Stimulated activated CD8-positive, alpha-beta memory T cell treated with anti-CD3 and anti-CD28 coated beads, Interleukin-7, amount 100 ng/mL, for 48 hours (primary cell): ENCODE measurements around the gene MICALL2.

Source experiments
- DNase-seq, 2 donors: peaks; one replicate each; pipeline ENCODE4 v3.0.0-alpha.2; 2020; ENCODE audit warnings: low read depth in 1 of 2; ENCODE audit errors: extremely low read depth in 1 of 2

MICALL2 gene

GRCh38 chr7:1493571-1493970, 34.3 kb upstream of the MICALL2 start:
- DNase-seq = no peak

GRCh38 chr7:1493129-1493528, 33.9 kb upstream of the MICALL2 start:
- no peak for DNase-seq

GRCh38 chr7:1492640-1493039, 33.4 kb upstream of the MICALL2 start:
- no peak for DNase-seq

GRCh38 chr7:1492221-1492620, 33.0 kb upstream of the MICALL2 start:
- DNase-seq = no peak

GRCh38 chr7:1490837-1491236, 31.6 kb upstream of the MICALL2 start:
- no peak for DNase-seq

- no peak for DNase-seq
Measured at GRCh38 chr7:1489336-1489735, 30.1 kb upstream of the MICALL2 start.

- DNase-seq = no peak
Measured at GRCh38 chr7:1488016-1488415, 28.7 kb upstream of the MICALL2 start.

- DNase-seq = no peak
Measured at GRCh38 chr7:1487466-1487865, 28.2 kb upstream of the MICALL2 start.

- DNase-seq = no peak
Measured at GRCh38 chr7:1486571-1486970, 27.3 kb upstream of the MICALL2 start.

GRCh38 chr7:1485156-1485555, 25.9 kb upstream of the MICALL2 start:
- DNase-seq = no peak

GRCh38 chr7:1484569-1484968, 25.3 kb upstream of the MICALL2 start:
- DNase-seq = no peak

GRCh38 chr7:1483536-1484505, 24.6 kb upstream of the MICALL2 start:
- DNase-seq = no peak

GRCh38 chr7:1483079-1483478, 23.8 kb upstream of the MICALL2 start:
- no peak for DNase-seq

GRCh38 chr7:1481300-1481699, 22.0 kb upstream of the MICALL2 start:
- no peak for DNase-seq

- no peak for DNase-seq
Measured at GRCh38 chr7:1480670-1481069, 21.4 kb upstream of the MICALL2 start.

- no peak for DNase-seq
Measured at GRCh38 chr7:1479287-1479686, 20.0 kb upstream of the MICALL2 start.

GRCh38 chr7:1478480-1478879, 19.2 kb upstream of the MICALL2 start:
- DNase-seq = no peak

GRCh38 chr7:1476859-1477258, 17.6 kb upstream of the MICALL2 start:
- no peak for DNase-seq

- no peak for DNase-seq
Measured at GRCh38 chr7:1475991-1476390, 16.7 kb upstream of the MICALL2 start.

GRCh38 chr7:1475393-1475792, 16.1 kb upstream of the MICALL2 start:
- DNase-seq = no peak

- no peak for DNase-seq
Measured at GRCh38 chr7:1474736-1475135, 15.5 kb upstream of the MICALL2 start.

GRCh38 chr7:1473864-1474512, 14.7 kb upstream of the MICALL2 start:
- DNase-seq = peak; percentile 63 to 73
